Stimulated activated CD4-positive, alpha-beta T cell treated with anti-CD3 and anti-CD28 coated beads, Interleukin-4, amount 100 ng/mL, for 48 hours (primary cell): ENCODE data around the gene MRPS9.

Source experiments
- DNase-seq, 2 donors: peaks; one replicate each; pipeline ENCODE4 v3.0.0-alpha.2; 2020; ENCODE audit warnings: low read depth in 2 of 2

MRPS9 gene

GRCh38 chr2:105118960-105119359, 81.1 kb downstream of the MRPS9 start:
- no peak for DNase-seq

DNA sequence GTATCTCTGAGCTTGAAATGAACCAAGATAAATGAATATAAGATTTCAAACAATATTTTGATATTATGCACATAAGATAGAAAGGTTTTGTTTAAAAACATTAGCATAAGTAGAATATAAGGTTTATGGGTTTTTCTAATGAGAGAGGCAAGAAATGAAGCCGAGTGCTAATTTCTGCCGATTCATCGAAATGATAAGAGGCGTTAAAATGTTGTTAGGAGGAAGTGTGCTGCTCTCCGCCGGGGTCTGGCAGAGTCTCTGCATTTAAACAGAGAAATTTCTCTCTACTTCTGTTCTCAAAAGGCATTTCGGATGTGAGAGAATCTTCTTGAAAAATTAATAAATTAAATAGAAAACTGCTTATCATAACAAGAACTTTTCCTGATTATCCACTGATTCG, 83.6 kb downstream of the MRPS9 start:
- no peak for DNase-seq

DNA sequence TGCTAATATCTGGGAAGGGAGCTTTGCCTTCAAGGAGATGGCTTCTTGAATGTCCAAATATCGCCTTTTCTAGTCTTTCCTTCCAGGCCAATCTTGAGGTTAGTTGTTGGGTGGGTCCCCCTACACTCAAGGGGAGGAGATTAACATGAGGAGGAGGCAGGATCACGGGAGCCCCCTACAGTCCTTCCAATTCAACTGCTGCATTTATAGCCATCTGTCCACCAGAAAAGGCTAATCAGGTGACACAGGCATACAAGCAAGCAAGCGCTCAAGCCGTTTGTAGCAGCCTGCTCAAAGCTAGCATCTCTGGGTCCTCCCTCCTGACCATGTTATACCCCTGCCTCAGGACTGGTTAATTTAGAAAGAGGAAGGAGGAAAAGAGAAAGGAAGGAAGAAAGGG, 87.6 kb downstream of the MRPS9 start:
- DNase-seq = no peak

DNA sequence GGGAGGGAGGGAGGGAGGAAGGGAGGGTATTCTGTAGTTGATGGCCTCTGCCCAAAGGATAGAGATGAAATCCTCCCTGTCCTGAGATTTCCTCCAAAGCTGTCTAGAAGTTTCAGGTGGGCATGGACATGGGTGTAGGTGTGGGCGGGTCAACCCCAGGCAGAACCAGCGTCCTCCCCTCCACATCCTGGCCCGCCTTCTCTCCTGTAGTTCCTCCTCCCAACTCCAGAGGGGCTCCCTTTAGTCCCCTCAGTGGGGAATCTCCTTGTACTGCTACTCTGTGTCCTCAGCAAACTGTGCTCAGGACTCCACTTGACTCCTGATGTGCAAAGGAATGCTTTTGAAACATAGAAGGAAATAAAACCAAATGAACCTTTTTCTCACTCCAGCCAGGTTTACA, 88.1 kb downstream of the MRPS9 start:
- no peak for DNase-seq

- DNase-seq = no peak
Measured at GRCh38 chr2:105126336-105126735, 88.5 kb downstream of the MRPS9 start.

- no peak for DNase-seq
Measured at GRCh38 chr2:105127289-105127915, 89.5 kb downstream of the MRPS9 start.

DNA sequence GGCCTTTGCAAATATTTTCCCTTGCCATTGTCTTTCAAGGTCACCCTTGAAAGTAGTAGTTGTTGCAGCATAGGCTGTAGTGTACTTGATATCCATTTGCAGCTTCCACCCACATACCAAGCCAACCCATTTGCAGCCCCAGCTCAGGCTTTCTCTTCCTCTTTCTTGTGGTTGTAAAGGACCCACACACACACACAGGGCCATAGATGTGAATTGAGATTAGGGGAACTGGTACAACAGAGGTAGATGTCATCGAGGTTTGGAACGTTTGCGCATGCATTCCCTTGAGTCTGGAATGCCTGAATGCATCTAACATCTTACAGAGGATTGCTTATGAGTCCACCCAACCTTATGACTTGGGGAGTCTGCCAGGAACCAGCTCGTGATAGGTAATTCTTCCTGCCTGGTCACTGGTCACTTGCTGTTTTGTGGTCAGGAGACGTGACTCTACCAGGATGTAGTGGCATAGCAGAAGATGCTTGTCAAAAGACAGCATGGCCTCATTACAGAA, 91.9 kb downstream of the MRPS9 start:
- DNase-seq = no peak

DNA sequence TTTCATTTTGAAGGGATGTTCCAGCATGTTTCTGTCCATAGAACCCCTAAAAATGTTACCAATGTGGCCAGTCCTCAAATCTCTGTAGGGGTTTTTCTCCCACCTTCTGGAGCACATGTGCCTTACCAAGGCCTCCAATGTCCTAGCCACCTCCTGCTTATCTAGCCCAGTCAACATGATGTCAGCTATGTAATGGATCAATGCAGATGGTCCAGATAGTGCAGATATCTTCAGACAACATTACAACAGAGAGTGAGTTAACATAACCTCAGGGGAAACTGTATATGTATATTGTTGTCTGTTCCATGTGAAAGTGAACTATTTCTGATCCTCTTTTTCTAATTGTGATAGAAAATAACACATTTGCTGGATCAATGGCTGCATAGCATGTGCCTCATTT, 92.7 kb downstream of the MRPS9 start:
- DNase-seq = no peak

- DNase-seq = no peak
Measured at GRCh38 chr2:105134081-105134480, 96.2 kb downstream of the MRPS9 start.

GRCh38 chr2:105135436-105135835, 97.6 kb downstream of the MRPS9 start:
- no peak for DNase-seq

GRCh38 chr2:105136394-105136793, 98.5 kb downstream of the MRPS9 start:
- DNase-seq = no peak

- no peak for DNase-seq
Measured at GRCh38 chr2:105138643-105139042, 100.8 kb downstream of the MRPS9 start.

DNA sequence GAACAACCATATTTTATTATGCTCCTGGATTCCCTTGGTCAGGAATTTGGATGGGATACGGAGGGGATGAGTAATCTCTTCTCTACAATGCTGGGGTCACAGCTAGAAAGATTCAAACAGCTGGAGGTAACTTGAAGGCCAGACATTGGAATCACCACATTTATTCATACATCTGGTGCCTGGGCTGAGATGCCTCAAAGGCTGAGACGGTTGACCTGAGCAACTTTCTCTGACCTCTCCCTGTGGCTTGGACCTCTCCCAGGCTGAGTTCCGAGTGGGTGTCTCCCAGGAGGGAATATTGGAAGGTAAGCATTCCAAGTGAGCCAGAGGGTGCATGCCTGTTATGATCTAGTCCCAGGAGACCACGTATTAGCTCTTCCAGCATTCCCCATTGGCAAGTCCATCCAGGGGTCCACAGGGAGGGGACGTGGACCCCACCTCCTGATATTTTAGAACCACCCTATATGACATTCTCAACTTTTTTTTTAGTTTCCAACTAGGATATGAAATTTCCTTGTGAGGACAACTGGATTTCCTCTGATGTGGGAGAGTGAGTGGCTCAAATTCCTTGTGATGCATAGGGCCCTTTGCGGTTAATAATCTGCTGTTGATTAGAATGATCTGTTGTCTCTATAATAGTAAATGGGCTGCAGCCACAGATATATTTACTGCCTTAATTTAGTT, 101.8 kb downstream of the MRPS9 start:
- DNase-seq = no peak

- DNase-seq = no peak
Measured at GRCh38 chr2:105140240-105140568, 102.3 kb downstream of the MRPS9 start.

DNA sequence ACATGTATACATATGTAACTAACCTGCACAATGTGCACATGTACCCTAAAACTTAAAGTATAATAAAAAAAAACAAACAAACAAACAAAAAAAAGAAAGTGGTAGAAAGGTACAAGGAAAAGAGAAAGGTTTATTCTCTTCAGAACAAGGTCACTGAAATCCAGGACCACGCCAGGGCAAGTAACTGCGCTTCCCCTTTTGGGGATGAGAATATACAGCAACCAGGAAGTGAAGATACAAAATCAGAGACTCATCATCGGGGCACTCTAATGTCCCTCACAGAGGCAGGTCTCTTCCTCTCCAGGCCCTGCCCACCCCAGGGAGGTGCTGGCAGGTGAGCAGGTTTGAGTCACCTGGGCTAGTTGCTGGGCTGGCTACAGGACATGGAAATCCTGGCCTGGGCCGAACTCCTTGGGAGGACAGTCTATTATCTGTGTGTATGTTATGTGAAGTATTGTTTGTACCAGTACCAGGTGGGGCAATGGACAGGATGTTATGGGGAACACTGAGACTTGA, 103.3 kb downstream of the MRPS9 start:
- no peak for DNase-seq

DNA sequence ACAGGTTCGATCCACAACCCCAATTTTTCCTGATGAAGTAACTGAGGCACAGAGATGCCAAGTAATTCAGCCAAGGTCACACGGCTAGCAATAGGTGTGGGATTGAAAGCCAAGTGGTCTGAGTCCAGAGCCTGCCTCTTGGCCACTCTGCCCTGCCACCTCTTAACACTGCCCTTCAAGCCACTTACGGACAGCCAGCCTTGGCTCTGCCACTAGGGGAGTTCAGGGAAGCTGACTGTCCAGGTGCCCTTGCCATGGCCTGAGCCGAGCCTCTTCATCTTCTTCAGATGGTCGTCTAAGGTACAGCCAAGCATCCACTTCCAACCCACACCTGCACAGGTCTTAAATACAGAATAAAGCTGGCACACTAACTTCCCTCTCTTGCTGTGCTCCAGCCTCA, 104.4 kb downstream of the MRPS9 start:
- DNase-seq = no peak

GRCh38 chr2:105143094-105143466, 105.2 kb downstream of the MRPS9 start:
- no peak for DNase-seq

- DNase-seq = peak; percentile 9 to 21
Measured at GRCh38 chr2:105143467-105144151, 105.7 kb downstream of the MRPS9 start.

GRCh38 chr2:105144152-105144940, 106.5 kb downstream of the MRPS9 start:
- DNase-seq = no peak

DNA sequence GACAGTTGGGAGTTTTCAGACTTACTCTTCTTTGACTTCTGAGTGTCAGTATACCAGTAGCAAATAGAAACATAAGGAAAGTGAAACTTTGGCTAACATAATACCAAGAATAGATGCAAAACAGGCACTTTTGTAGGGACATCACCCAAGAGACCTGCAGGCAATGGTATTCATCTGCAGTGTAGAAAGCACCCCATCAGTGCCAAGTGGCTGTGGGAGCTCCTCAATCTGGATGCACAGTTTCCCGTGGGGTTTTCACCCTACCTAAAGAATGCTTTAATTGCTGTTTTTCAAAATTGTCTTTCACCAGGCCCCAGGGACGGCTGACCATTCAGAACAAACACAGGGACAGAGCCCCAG, 107.1 kb downstream of the MRPS9 start:
- DNase-seq = no peak

GRCh38 chr2:105149272-105149671, 111.4 kb downstream of the MRPS9 start:
- DNase-seq = no peak
